ENCODE data around the gene C3orf20.
"Not testable (repeated sequence)": the region's sequence is repeated elsewhere in the genome, so short reads cannot be mapped to it uniquely, and the experiment has no call there.

Gene C3orf20

GRCh38 chr3:14801668-14802380 lies 126.9 kb downstream of the C3orf20 start:
- DNase-seq = no peak

- DNase-seq = no peak
Observed at GRCh38 chr3:14802381-14802731, 127.4 kb downstream of the C3orf20 start.

GRCh38 chr3:14803101-14803980 lies 128.4 kb downstream of the C3orf20 start:
- DNase-seq = no peak

- DNase-seq = no peak
Observed at GRCh38 chr3:14803981-14804834, 129.3 kb downstream of the C3orf20 start.

GRCh38 chr3:14804835-14805780 lies 130.2 kb downstream of the C3orf20 start:
- DNase-seq = no peak

GRCh38 chr3:14805961-14806537 lies 131.1 kb downstream of the C3orf20 start:
- no peak for DNase-seq

GRCh38 chr3:14806641-14807263 lies 131.8 kb downstream of the C3orf20 start:
- DNase-seq = no peak

GRCh38 chr3:14808025-14808424 lies 133.1 kb downstream of the C3orf20 start:
- DNase-seq = no peak

- DNase-seq = no peak
Observed at GRCh38 chr3:14808502-14809266, 133.7 kb downstream of the C3orf20 start.

- not testable (repeated sequence) for DNase-seq
Observed at GRCh38 chr3:14809611-14810010, 134.7 kb downstream of the C3orf20 start.

- DNase-seq = no peak
Observed at GRCh38 chr3:14810070-14810791, 135.3 kb downstream of the C3orf20 start.

- DNase-seq = no peak
Observed at GRCh38 chr3:14810801-14811661, 136.1 kb downstream of the C3orf20 start.

GRCh38 chr3:14811684-14812083 lies 136.7 kb downstream of the C3orf20 start:
- no peak for DNase-seq

- DNase-seq = no peak
Observed at GRCh38 chr3:14812196-14812790, 137.4 kb downstream of the C3orf20 start.

- no peak for DNase-seq
Observed at GRCh38 chr3:14814411-14814871, 139.5 kb downstream of the C3orf20 start.

GRCh38 chr3:14816359-14816758 lies 141.4 kb downstream of the C3orf20 start:
- no peak for DNase-seq

- no peak for DNase-seq
Observed at GRCh38 chr3:14818804-14819500, 144.0 kb downstream of the C3orf20 start, which contains the start of gene FGD5. FGD5 (plus strand) TSS chr3:14818962; CDS start chr3:14819072, 110 bp downstream.
